Fibroblast of lung (primary cell): ENCODE results near the gene GSTA5. TPM values are rescaled to one million over a fixed set of nuclear protein-coding genes. Genes with fewer than 3 reads are reported as not detected.

Experiments used
- DNase-seq, 2 donors: peaks; one replicate each; pipeline versions ENCODE4 v3.0.0 to v3.0.0-alpha.2; 2010; ENCODE audit warnings: low read depth in 2 of 2
- H2AFZ ChIP-seq: 2 replicates; pipeline ENCODE4 v1.5.1; 2012; ENCODE audit warnings: low read length, control low read depth, inconsistent platforms
- H3K27ac ChIP-seq: 2 replicates; pipeline ENCODE4 v1.5.1; 2011; ENCODE audit warnings: low read length, control low read depth; ENCODE audit not compliant: insufficient read depth
- H3K27me3 ChIP-seq: 2 replicates; pipeline ENCODE4 v1.5.1; 2011; ENCODE audit warnings: mild to moderate bottlenecking, low read length; ENCODE audit not compliant: control insufficient read depth, insufficient read depth
- H3K36me3 ChIP-seq: 2 replicates; pipeline ENCODE4 v1.5.1; 2011; ENCODE audit warnings: low read length; ENCODE audit not compliant: control insufficient read depth, insufficient read depth
- H3K4me1 ChIP-seq: 2 replicates; pipeline ENCODE4 v1.5.1; 2011; ENCODE audit warnings: low read length; ENCODE audit not compliant: control insufficient read depth, insufficient read depth; ENCODE audit errors: extremely low read depth
- H3K4me2 ChIP-seq: 2 replicates; pipeline ENCODE4 v1.5.1; 2011; ENCODE audit warnings: low read length, control low read depth; ENCODE audit not compliant: insufficient read depth; ENCODE audit errors: extremely low read depth
- H3K4me3 ChIP-seq, 4 experiments: fragments of 200-600 bp in 1 of 4; sonication (generic) in 1 of 4; replicated peaks in 1 of 4; 2 replicates each; pipeline ENCODE4 v1.5.1; 2011 to 2016; ENCODE audit warnings: low read length in 4 of 4, low read depth in 3 of 4, mild to moderate bottlenecking in 3 of 4, control low read depth in 2 of 4, inconsistent platforms in 1 of 4, mixed read lengths in 1 of 4; ENCODE audit not compliant: insufficient read depth in 1 of 4; ENCODE audit errors: control extremely low read depth in 1 of 4
- H3K79me2 ChIP-seq: 2 replicates; pipeline ENCODE4 v1.5.1; 2012; ENCODE audit warnings: mild to moderate bottlenecking, low read length, inconsistent platforms; ENCODE audit not compliant: control insufficient read depth, insufficient read depth
- H3K9ac ChIP-seq: 2 replicates; pipeline ENCODE4 v1.5.1; 2011; ENCODE audit warnings: mild to moderate bottlenecking, low read length, control low read depth; ENCODE audit not compliant: insufficient read depth
- H3K9me3 ChIP-seq: 2 replicates; pipeline ENCODE4 v1.5.1; 2012; ENCODE audit warnings: low read depth, low read length; ENCODE audit not compliant: control insufficient read depth, insufficient read depth
- H4K20me1 ChIP-seq: 2 replicates; pipeline ENCODE4 v1.5.1; 2011; ENCODE audit warnings: low read length; ENCODE audit not compliant: control insufficient read depth, insufficient read depth; ENCODE audit errors: extremely low read depth
- CTCF ChIP-seq, 2 donors: IDR thresholded peaks in 1 of 2; conservative IDR thresholded peaks in 1 of 2; 1 replicate in 1 of 2; 2 replicates in 1 of 2; pipeline ENCODE4 v1.5.1; 2011 to 2012; ENCODE audit warnings: low read length in 2 of 2, control low read depth in 1 of 2, inconsistent platforms in 1 of 2, low read depth in 1 of 2, mild to moderate bottlenecking in 1 of 2
- EZH2 ChIP-seq: IDR thresholded peaks from 2 replicates; pipeline ENCODE4 v1.5.1; 2012; ENCODE audit warnings: low read length, control low read depth, mild to moderate bottlenecking; ENCODE audit errors: missing control alignments
- polyA plus RNA-seq, 2 donors: library from polyadenylated mRNA; depleted of rRNA in 1 of 2; stranded (reverse) in 1 of 2; unstranded in 1 of 2; fragments of >200 nt; gene quantifications; 2 replicates each; pipeline ENCODE4 v1.2.1, GENCODE V29; 2011 to 2012; ENCODE audit warnings: missing spikeins in 1 of 2
- total RNA-seq: library from RNA; depleted of rRNA; stranded (reverse); fragments of >200 nt; gene quantifications from 2 replicates; pipeline ENCODE4 v1.2.1, GENCODE V29; 2014

Gene GSTA5
- total and polyA plus RNA-seq, 2 donors (not counting 1 experiment from before 2014, with no cell fraction given): not detected

- Histone ChIP-seq H3K27ac (peak overlapping the region; percentile 50), H3K4me3 (peak overlapping the region; percentile 60 to 78 (median 65))
- peak; percentile 51 to 75 for DNase-seq
Measured at GRCh38 chr6:52881996-52882841, 41.6 kb upstream of the GSTA5 start.

GRCh38 chr6:52881662-52881995, 41.0 kb upstream of the GSTA5 start:
- Histone ChIP-seq H3K27me3 (no peaks in the 10 kb centered on the region), H3K9ac (no peak overlapping the region), H3K27ac (no peak overlapping the region), H3K79me2 (no peaks in the 10 kb centered on the region), H3K4me2 (peak overlapping the region; percentile 94), H3K9me3 (no peaks in the 10 kb centered on the region), H3K4me1 (peaks cover 8% of the 10 kb centered on the region), H3K4me3 (peak overlapping the region in 1 of 4 experiments; percentile 61), H3K36me3 (no peaks in the 10 kb centered on the region), H4K20me1 (no peaks in the 10 kb centered on the region), H2AFZ (peak overlapping the region; percentile 99)
- no peak for DNase-seq
- no peak for TF ChIP-seq CTCF (conservative IDR thresholded peaks at IDR 0.05 in 1 of 2, IDR thresholded peaks at IDR 0.05 in 1 of 2; ENCODE audit: low read depth in 1 of 2, low read length in 2 of 2)
- no peak for TF ChIP-seq EZH2

More at GRCh38 chr6:52881996-52882841, 41.6 kb upstream of the GSTA5 start:
- Histone ChIP-seq H3K27me3 (no peaks in the 10 kb centered on the region), H3K79me2 (no peaks in the 10 kb centered on the region), H3K9me3 (no peaks in the 10 kb centered on the region), H3K36me3 (no peaks in the 10 kb centered on the region), H3K9ac (peak overlapping the region; percentile 53), H3K4me2 (peak overlapping the region; percentile 94), H3K4me1 (peaks cover 8% of the 10 kb centered on the region), H4K20me1 (no peaks in the 10 kb centered on the region), H2AFZ (peak overlapping the region; percentile 99)
- TF ChIP-seq CTCF (conservative IDR thresholded peaks at IDR 0.05 in 1 of 2, IDR thresholded peaks at IDR 0.05 in 1 of 2; ENCODE audit: low read depth in 1 of 2, low read length in 2 of 2) (peak; percentile 81 to 88), EZH2 (no peak)

- H3K27ac ChIP-seq: no peak overlapping the region
- H3K4me3 ChIP-seq: no peak overlapping the region
- H4K20me1 ChIP-seq: no peaks in the 10 kb centered on the region
- H3K27me3 ChIP-seq: no peaks in the 10 kb centered on the region
- peak in 1 of 2 donors; percentile 65 for DNase-seq
- H3K4me2 ChIP-seq: no peak overlapping the region
- no peak for TF ChIP-seq EZH2
- TF ChIP-seq CTCF (conservative IDR thresholded peaks at IDR 0.05 in 1 of 2, IDR thresholded peaks at IDR 0.05 in 1 of 2; ENCODE audit: low read depth in 1 of 2, low read length in 2 of 2): no peak
- no peaks in the 10 kb centered on the region for H3K79me2 ChIP-seq
- no peak overlapping the region for H3K9ac ChIP-seq
- peaks cover 8% of the 10 kb centered on the region for H3K4me1 ChIP-seq
- H2AFZ ChIP-seq: no peak overlapping the region
- H3K36me3 ChIP-seq: no peaks in the 10 kb centered on the region
- H3K9me3 ChIP-seq: no peaks in the 10 kb centered on the region
Measured at GRCh38 chr6:52877786-52878185, 37.2 kb upstream of the GSTA5 start.
